K562 (cell line): Measurements from ENCODE around the gene VEGFA. TPM values are rescaled to one million over a fixed set of nuclear protein-coding genes. Genes with fewer than 3 reads are reported as not detected.

Source experiments
- AFF4 ChIP-seq: sonication (generic); formaldehyde crosslinking; IDR thresholded peaks from 2 replicates; pipeline ENCODE4 v1.8.0; 2023; ENCODE audit warnings: mild to moderate bottlenecking, missing genetic modification reagents
- ATF3 ChIP-seq, 2 experiments: fragments of 450-650 bp in 1 of 2; sonication (generic) in 1 of 2; formaldehyde crosslinking in 1 of 2; IDR thresholded peaks in 1 of 2; conservative IDR thresholded peaks in 1 of 2; 2 replicates each; pipeline versions ENCODE4 v1.6.1 to v1.8.1; 2016 to 2023; ENCODE audit warnings: mild to moderate bottlenecking in 2 of 2, moderate library complexity in 2 of 2, inconsistent platforms in 1 of 2, missing genetic modification reagents in 1 of 2
- CCNT2 ChIP-seq: IDR thresholded peaks from 2 replicates; pipeline ENCODE4 v1.6.1; 2011; ENCODE audit warnings: borderline replicate concordance, low read depth, mild to moderate bottlenecking, moderate library complexity, mixed read lengths, low read length; ENCODE audit not compliant: insufficient read length; ENCODE audit errors: extremely low read depth
- CHAMP1 ChIP-seq: fragments of 450-650 bp; IDR thresholded peaks from 2 replicates; pipeline ENCODE4 v1.6.1; 2016; ENCODE audit warnings: mild to moderate bottlenecking
- ELF2 ChIP-seq: fragments of 250-450 bp; sonication (Bioruptor Pico); IDR thresholded peaks from 2 replicates; pipeline ENCODE4 v1.5.0; 2021; ENCODE audit warnings: mild to moderate bottlenecking
- HEY1 ChIP-seq: fragments of 250-450 bp; sonication (Bioruptor Pico); IDR thresholded peaks from 2 replicates; pipeline ENCODE4 v1.5.0; 2020; ENCODE audit warnings: mild to moderate bottlenecking, moderate library complexity, borderline replicate concordance
- HNRNPUL1 ChIP-seq: fragments of 200-400 bp; formaldehyde crosslinking; IDR thresholded peaks from 2 replicates; pipeline ENCODE4 v1.6.1; 2017; ENCODE audit warnings: low read length
- JUND ChIP-seq, 2 experiments: IDR thresholded peaks; 2 replicates in 1 of 2; 3 replicates in 1 of 2; pipeline ENCODE4 v1.6.1; 2011; ENCODE audit warnings: borderline replicate concordance in 2 of 2, low read depth in 2 of 2, low read length in 2 of 2, improper control_type of control experiment in 1 of 2, missing biosample characterization in 1 of 2, missing genetic modification characterization in 1 of 2, missing genetic modification reagents in 1 of 2
- KAT7 ChIP-seq: sonication (generic); formaldehyde crosslinking; IDR thresholded peaks from 2 replicates; pipeline ENCODE4 v1.8.0; 2022; ENCODE audit warnings: missing genetic modification reagents, mild to moderate bottlenecking, borderline replicate concordance
- LCOR ChIP-seq: sonication (generic); formaldehyde crosslinking; IDR thresholded peaks from 2 replicates; pipeline ENCODE4 v1.8.0; 2022; ENCODE audit warnings: mild to moderate bottlenecking, missing genetic modification reagents
- PPARD ChIP-seq: fragments of 250-450 bp; sonication (Bioruptor Pico); IDR thresholded peaks from 2 replicates; pipeline ENCODE4 v1.8.0; 2022; ENCODE audit warnings: inconsistent platforms, mild to moderate bottlenecking, moderate library complexity
- TFAP4 ChIP-seq: sonication (generic); formaldehyde crosslinking; IDR thresholded peaks from 2 replicates; pipeline ENCODE4 v1.8.0; 2022; ENCODE audit warnings: missing genetic modification reagents, mild to moderate bottlenecking, moderate library complexity, borderline replicate concordance
- ZBED1 ChIP-seq: IDR thresholded peaks from 2 replicates; pipeline ENCODE4 v1.6.1; 2014
- ZFP1 ChIP-seq: fragments of 450-650 bp; formaldehyde crosslinking; IDR thresholded peaks from 2 replicates; pipeline ENCODE4 v1.4.0; 2020; ENCODE audit warnings: mild to moderate bottlenecking, mixed read lengths
- ZNF165 ChIP-seq: fragments of 250-450 bp; sonication (Bioruptor Pico); IDR thresholded peaks from 2 replicates; pipeline ENCODE4 v1.4.0; 2020; ENCODE audit warnings: borderline replicate concordance
- ZNF431 ChIP-seq: sonication (generic); formaldehyde crosslinking; IDR thresholded peaks from 2 replicates; pipeline ENCODE4 v1.8.0; 2022; ENCODE audit warnings: mild to moderate bottlenecking, missing genetic modification reagents
- polyA plus RNA-seq, 8 experiments: library from polyadenylated mRNA; depleted of rRNA in 4 of 8; stranded (reverse) in 5 of 8; unstranded in 3 of 8; fragments of >200 nt; fragmentation: Nextera tagmentation in 2 of 8; fragmentation: Illumina TruSeq in 1 of 8; extraction: Ambion mirVana in 2 of 8; extraction: Trizol in 1 of 8; gene quantifications; 2 replicates each; pipeline versions ENCODE4 v1.2.1 to v1.2.3, GENCODE V29; 2011 to 2014; ENCODE audit warnings: inconsistent platforms in 1 of 8, missing spikeins in 1 of 8
- total RNA-seq, 7 experiments: library from RNA; depleted of rRNA in 6 of 7; stranded (reverse); fragments of >200 nt in 6 of 7; fragmentation: Illumina TruSeq in 2 of 7; extraction: Trizol in 2 of 7; gene quantifications; 2 replicates each; pipeline versions ENCODE4 v1.2.1 to v1.2.3, GENCODE V29; 2011 to 2021; ENCODE audit warnings: low replicate concordance in 1 of 7

The VEGFA gene
- total and polyA plus RNA-seq, 9 of the 15 experiments (the other 6 are each of a cell fraction or from before 2014, with no cell fraction given): 14.0 to 271 (median 124) TPM

- TF ChIP-seq PPARD (no peak), KAT7 (CRISPR knock-in tag) (peak; percentile 76), TFAP4 (CRISPR knock-in tag) (no peak), LCOR (CRISPR knock-in tag) (0 out of 2 replicates have a peak, but pooled peaks have one; percentile 15), ZBED1 (peak; percentile 19; the same call in 1 of the 2 replicates), HNRNPUL1 (no peak), ZFP1 (0 out of 2 replicates have a peak, but pooled peaks have one; percentile 28), AFF4 (CRISPR knock-in tag) (peak; percentile 73; the same call in 1 of the 2 replicates), ELF2 (0 out of 2 replicates have a peak, but pooled peaks have one; percentile 38), ATF3 (IDR thresholded peaks at IDR 0.05) (no peak), ATF3 (CRISPR knock-in tag; conservative IDR thresholded peaks at IDR 0.05) (no peak), ZNF431 (no peak), ZNF165 (CRISPR knock-in tag) (0 out of 2 replicates have a peak, but pooled peaks have one; percentile 28), CHAMP1 (no peak), CCNT2 (no peak), JUND (IDR thresholded peaks at IDR 0.05; ENCODE audit: borderline replicate concordance, low read depth, low read length) (no peak), JUND (tag; IDR thresholded peaks at IDR 0.05; ENCODE audit: borderline replicate concordance, low read depth, low read length) (0 out of 3 replicates have a peak, but pooled peaks have one; percentile 3), HEY1 (CRISPR knock-in tag) (no peak)
Observed at GRCh38 chr6:43773980-43774775, 4.2 kb downstream of the VEGFA start (continued).
